Measurements from ENCODE around the gene NID1. TPM values are rescaled to one million over a fixed set of nuclear protein-coding genes. Genes with fewer than 3 reads are reported as not detected.
A peak's percentile ranks its signal among the peaks of the same experiment; 100 is the strongest.
"Not testable (repeated sequence)": the region's sequence is repeated elsewhere in the genome, so short reads cannot be mapped to it uniquely, and the experiment has no call there.

NID1 gene
- total and polyA plus RNA-seq, 4 donors: 15.4 to 151 (median 45.1) TPM

DNA sequence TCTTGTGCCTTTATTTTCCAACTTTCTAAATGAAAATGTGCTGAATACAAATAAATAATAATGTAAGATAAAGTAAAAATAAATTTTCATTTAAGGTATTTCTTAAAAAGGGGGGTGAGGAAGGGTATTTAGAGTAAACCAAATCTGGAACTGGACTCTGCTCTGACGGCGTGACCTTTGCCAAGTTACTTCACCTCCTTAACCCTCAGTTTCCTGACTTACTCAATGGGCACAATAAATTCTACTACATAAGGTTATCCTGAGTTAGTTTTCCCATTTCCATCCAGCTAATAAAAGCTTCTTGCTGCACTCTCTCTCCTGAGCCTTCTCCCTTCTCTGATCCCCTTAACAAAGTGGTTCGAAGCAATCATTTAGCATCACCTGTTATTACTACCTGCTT, 93.9 kb downstream of the NID1 start:
- TF ChIP-seq, protein P1, sequence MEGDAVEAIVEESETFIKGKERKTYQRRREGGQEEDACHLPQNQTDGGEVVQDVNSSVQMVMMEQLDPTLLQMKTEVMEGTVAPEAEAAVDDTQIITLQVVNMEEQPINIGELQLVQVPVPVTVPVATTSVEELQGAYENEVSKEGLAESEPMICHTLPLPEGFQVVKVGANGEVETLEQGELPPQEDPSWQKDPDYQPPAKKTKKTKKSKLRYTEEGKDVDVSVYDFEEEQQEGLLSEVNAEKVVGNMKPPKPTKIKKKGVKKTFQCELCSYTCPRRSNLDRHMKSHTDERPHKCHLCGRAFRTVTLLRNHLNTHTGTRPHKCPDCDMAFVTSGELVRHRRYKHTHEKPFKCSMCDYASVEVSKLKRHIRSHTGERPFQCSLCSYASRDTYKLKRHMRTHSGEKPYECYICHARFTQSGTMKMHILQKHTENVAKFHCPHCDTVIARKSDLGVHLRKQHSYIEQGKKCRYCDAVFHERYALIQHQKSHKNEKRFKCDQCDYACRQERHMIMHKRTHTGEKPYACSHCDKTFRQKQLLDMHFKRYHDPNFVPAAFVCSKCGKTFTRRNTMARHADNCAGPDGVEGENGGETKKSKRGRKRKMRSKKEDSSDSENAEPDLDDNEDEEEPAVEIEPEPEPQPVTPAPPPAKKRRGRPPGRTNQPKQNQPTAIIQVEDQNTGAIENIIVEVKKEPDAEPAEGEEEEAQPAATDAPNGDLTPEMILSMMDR (IDR thresholded peaks at IDR 0.05; ENCODE audit: control extremely low read depth, extremely low read depth): no peak
- Histone ChIP-seq H3K9me3 (ENCODE audit: control insufficient read depth in 4 of 4, insufficient read depth in 3 of 4, low read length in 3 of 4) (no peaks in the 10 kb centered on the region), H3K27ac (ENCODE audit: low read depth in 1 of 2, low read length in 1 of 2) (peak overlapping the region in 1 of 2 donors; percentile 5), H3K4me3 (no peak overlapping the region), H3K36me3 (ENCODE audit: control insufficient read depth in 4 of 4, insufficient read depth in 4 of 4, low read length in 4 of 4) (peaks cover 0 to 5% (median 2%) of the 10 kb centered on the region in 4 donors), H3K9ac (ENCODE audit: insufficient read depth in 1 of 2, low read length in 2 of 2) (no peak overlapping the region), H3K27me3 (ENCODE audit: control insufficient read depth in 3 of 3, insufficient read depth in 3 of 3, low read length in 2 of 3) (no peaks in the 10 kb centered on the region), H3K4me1 (ENCODE audit: control insufficient read depth in 5 of 5, insufficient read depth in 5 of 5, low read length in 5 of 5) (peaks cover 0 to 11% (median 0%) of the 10 kb centered on the region in 5 donors)
- DNase-seq: no peak
- 46 to 55% methylated on average over 3 of the region's 3 CpGs for WGBS, 2 donors
- no peak for ATAC-seq (ENCODE audit: insufficient read depth, low FRiP score)

DNA sequence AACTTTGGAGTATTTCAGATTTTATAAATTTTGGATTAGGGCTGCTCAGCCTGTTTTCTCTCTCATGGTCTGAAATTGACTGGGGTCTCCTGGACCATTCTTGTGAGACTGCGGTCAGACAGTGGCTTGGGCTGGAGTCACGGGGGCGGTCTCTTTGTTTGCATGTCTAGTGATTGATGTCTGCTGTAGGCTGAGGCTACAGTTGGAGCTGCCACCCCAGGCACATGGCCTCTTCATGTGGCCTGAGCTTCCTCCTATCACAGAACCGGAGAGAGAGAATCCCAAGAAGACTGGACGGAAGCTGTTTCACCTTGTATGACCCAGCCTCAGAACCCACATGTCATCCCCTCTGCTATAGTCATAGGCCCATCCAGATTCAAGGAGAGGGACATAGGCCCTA, 96.1 kb downstream of the NID1 start:
- no peak for ATAC-seq (ENCODE audit: insufficient read depth, low FRiP score)
- Histone ChIP-seq H3K4me1 (ENCODE audit: control insufficient read depth in 5 of 5, insufficient read depth in 5 of 5, low read length in 5 of 5) (peaks cover 0 to 11% (median 0%) of the 10 kb centered on the region in 5 donors), H3K4me3 (no peak overlapping the region), H3K27ac (ENCODE audit: low read depth in 1 of 2, low read length in 1 of 2) (no peak overlapping the region), H3K9ac (ENCODE audit: insufficient read depth in 1 of 2, low read length in 2 of 2) (no peak overlapping the region), H3K36me3 (ENCODE audit: control insufficient read depth in 4 of 4, insufficient read depth in 4 of 4, low read length in 4 of 4) (no peaks in the 10 kb centered on the region), H3K9me3 (ENCODE audit: control insufficient read depth in 4 of 4, insufficient read depth in 3 of 4, low read length in 3 of 4) (no peaks in the 10 kb centered on the region), H3K27me3 (ENCODE audit: control insufficient read depth in 3 of 3, insufficient read depth in 3 of 3, low read length in 2 of 3) (no peaks in the 10 kb centered on the region)
- DNase-seq: no peak
- TF ChIP-seq, protein P1 (IDR thresholded peaks at IDR 0.05; ENCODE audit: control extremely low read depth, extremely low read depth): no peak
- WGBS, 2 donors: 68 to 81% methylated on average over 5 of the region's 5 CpGs

DNA sequence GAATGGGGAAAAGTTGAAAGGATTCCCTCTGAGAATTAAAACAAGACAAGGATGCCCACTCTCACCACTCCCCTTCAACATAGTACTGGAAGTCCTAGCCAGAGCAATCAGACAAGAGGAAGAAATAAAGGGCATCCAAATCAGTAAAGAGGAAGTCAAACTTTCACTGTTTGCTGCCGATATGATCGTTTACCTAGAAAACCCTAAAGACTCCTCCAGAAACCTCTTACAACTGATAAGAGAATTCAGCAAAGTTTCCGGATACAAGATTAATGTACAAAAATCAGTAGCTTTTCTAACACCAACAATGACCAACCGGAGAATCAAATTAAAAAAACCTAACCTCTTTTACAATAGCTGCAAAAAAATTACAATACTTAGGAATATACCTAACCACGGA, 98.8 kb downstream of the NID1 start:
- not testable (repeated sequence) for H3K9ac ChIP-seq (ENCODE audit: insufficient read depth in 1 of 2, low read length in 2 of 2); DNase-seq; H3K4me1 ChIP-seq (ENCODE audit: control insufficient read depth in 5 of 5, insufficient read depth in 5 of 5, low read length in 5 of 5); H3K27ac ChIP-seq (ENCODE audit: low read depth in 1 of 2, low read length in 1 of 2); ATAC-seq (ENCODE audit: insufficient read depth, low FRiP score); H3K36me3 ChIP-seq (ENCODE audit: control insufficient read depth in 4 of 4, insufficient read depth in 4 of 4, low read length in 4 of 4); H3K9me3 ChIP-seq (ENCODE audit: control insufficient read depth in 4 of 4, insufficient read depth in 3 of 4, low read length in 3 of 4); H3K27me3 ChIP-seq (ENCODE audit: control insufficient read depth in 3 of 3, insufficient read depth in 3 of 3, low read length in 2 of 3); H3K4me3 ChIP-seq
- 38 to 52% methylated on average over 5 of the region's 5 CpGs for WGBS, 2 donors

DNA sequence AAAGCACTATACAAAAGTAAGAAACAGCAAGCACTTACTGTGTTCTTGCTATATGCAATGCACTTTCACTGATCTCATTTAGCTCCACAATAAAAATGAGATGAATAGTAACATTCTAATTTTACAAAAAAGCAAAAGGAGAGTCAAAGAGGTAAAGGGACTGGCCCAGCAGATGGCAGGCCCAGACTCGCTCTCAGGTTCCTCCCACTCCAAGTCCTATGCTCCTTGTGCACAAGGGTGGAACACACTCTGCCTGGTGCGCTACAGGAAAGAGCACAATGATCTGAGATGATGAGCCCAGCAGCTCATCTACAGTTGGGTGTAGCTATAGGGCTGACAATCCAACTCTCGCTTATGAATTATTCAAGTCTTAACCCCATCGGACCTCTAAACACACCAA, 104.1 kb downstream of the NID1 start:
- 95 to 96% methylated on average over 4 of the region's 4 CpGs for WGBS, 2 donors
- no peak for ATAC-seq (ENCODE audit: insufficient read depth, low FRiP score)
- Histone ChIP-seq H3K36me3 (ENCODE audit: control insufficient read depth in 4 of 4, insufficient read depth in 4 of 4, low read length in 4 of 4) (no peaks in the 10 kb centered on the region), H3K4me3 (no peak overlapping the region), H3K4me1 (ENCODE audit: control insufficient read depth in 5 of 5, insufficient read depth in 5 of 5, low read length in 5 of 5) (peaks cover 0 to 1% (median 0%) of the 10 kb centered on the region in 5 donors), H3K27ac (ENCODE audit: low read depth in 1 of 2, low read length in 1 of 2) (no peak overlapping the region), H3K9ac (ENCODE audit: insufficient read depth in 1 of 2, low read length in 2 of 2) (no peak overlapping the region), H3K27me3 (ENCODE audit: control insufficient read depth in 3 of 3, insufficient read depth in 3 of 3, low read length in 2 of 3) (no peaks in the 10 kb centered on the region), H3K9me3 (ENCODE audit: control insufficient read depth in 4 of 4, insufficient read depth in 3 of 4, low read length in 3 of 4) (no peaks in the 10 kb centered on the region)
- TF ChIP-seq, protein P1 (IDR thresholded peaks at IDR 0.05; ENCODE audit: control extremely low read depth, extremely low read depth): no peak
- DNase-seq: no peak

Data from lung (tissue), 12 donors.